Measurements from ENCODE around the gene NXPE1. TPM values are rescaled to one million over a fixed set of nuclear protein-coding genes. Genes with fewer than 3 reads are reported as not detected.

NXPE1 gene
- total RNA-seq, 1 experiment from 2014 or later = not detected

DNA sequence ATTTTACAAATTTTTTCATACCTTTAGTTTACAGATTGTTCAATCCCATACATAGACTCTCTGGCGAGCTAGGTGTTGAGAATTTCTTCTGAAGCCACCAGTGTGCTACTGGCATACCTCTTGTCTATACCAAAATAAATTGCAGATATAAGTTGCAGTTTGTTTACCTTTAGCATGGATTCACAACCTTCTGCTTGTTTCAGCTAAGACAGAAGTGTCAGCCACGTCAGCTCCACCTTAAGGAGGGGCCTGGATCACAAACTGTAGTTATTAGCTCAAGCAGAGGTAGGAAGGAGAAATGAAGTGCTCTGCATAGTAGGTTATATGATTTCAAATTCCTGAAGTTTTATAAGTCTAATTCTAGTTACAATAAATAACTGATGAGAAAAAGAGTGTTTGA lies 35.9 kb upstream of the NXPE1 start, which contains the start of gene NXPE4:
Gene NXPE4, minus strand, starts transcription at position 216 of the 400 bp plus-strand sequence. CDS start 1,027 bp downstream, outside the sequence.
- no peaks in the 10 kb centered on the region for H3K9me3 ChIP-seq (ENCODE audit: control insufficient read depth, low read depth, low read length)
- no peak for DNase-seq
- H3K4me2 ChIP-seq (ENCODE audit: insufficient read depth, insufficient read length, low read length) = no peak within 1 kb of the TSS
- H2BK20ac ChIP-seq (ENCODE audit: low read depth, low read length, poor library complexity, severe bottlenecking) = no peak within 1 kb of the TSS
- H4K5ac ChIP-seq (ENCODE audit: insufficient read length, low read depth, low read length) = no peak within 1 kb of the TSS
- H3K18ac ChIP-seq (ENCODE audit: insufficient read length, low read depth, low read length) = no peak within 1 kb of the TSS
- H3K79me2 ChIP-seq (ENCODE audit: insufficient read depth, low read length) = no peaks in the 10 kb centered on the region; the same call in 1 of the 2 replicates
- no peaks in the 10 kb centered on the region for H4K20me1 ChIP-seq (ENCODE audit: control insufficient read depth, insufficient read depth, insufficient read length)
- H3K27me3 ChIP-seq (ENCODE audit: insufficient read depth, low read length) = no peaks in the 10 kb centered on the region
- H3T11ph ChIP-seq (ENCODE audit: low read length) = no peak within 1 kb of the TSS
- no peak within 1 kb of the TSS for H4K8ac ChIP-seq (replicated peaks; ENCODE audit: insufficient read length, low read depth, low read length)
- no peak within 1 kb of the TSS for H4K91ac ChIP-seq (ENCODE audit: insufficient read length, low read depth, low read length)
- no peaks in the 10 kb centered on the region for H3K9me3 Mint-ChIP-seq
- no peaks in the 10 kb centered on the region for H3K23me2 ChIP-seq (ENCODE audit: insufficient read length, low read depth, low read length, poor library complexity, severe bottlenecking)
- no peaks in the 10 kb centered on the region for H3K4me1 ChIP-seq (ENCODE audit: insufficient read depth, low read length)
- H3K4ac ChIP-seq (ENCODE audit: low read depth, low read length) = no peak within 1 kb of the TSS
- no peaks in the 10 kb centered on the region for H3K4me1 Mint-ChIP-seq
- no peak within 1 kb of the TSS for H2AFZ ChIP-seq (ENCODE audit: low read length)
- H3K27ac ChIP-seq (ENCODE audit: insufficient read length, low read depth, low read length) = no peak within 1 kb of the TSS
- no peak within 1 kb of the TSS for H2BK120ac ChIP-seq (ENCODE audit: low read depth, low read length, poor library complexity, severe bottlenecking)
- H3K56ac ChIP-seq (ENCODE audit: insufficient read length, low read depth, low read length) = no peak within 1 kb of the TSS
- H3K9ac ChIP-seq (ENCODE audit: extremely low read depth, insufficient read length, low read length) = no peak within 1 kb of the TSS
- H2AK5ac ChIP-seq (ENCODE audit: insufficient read length, low read length) = no peak within 1 kb of the TSS
- H2BK5ac ChIP-seq (ENCODE audit: insufficient read length, low read length) = no peak within 1 kb of the TSS
- H2BK12ac ChIP-seq (ENCODE audit: insufficient read length, low read depth, low read length) = no peak within 1 kb of the TSS
- no peak within 1 kb of the TSS for H3K23ac ChIP-seq (ENCODE audit: insufficient read length, low read depth, low read length)
- no peak within 1 kb of the TSS for H3K4me3 Mint-ChIP-seq
- TF ChIP-seq, protein P1, sequence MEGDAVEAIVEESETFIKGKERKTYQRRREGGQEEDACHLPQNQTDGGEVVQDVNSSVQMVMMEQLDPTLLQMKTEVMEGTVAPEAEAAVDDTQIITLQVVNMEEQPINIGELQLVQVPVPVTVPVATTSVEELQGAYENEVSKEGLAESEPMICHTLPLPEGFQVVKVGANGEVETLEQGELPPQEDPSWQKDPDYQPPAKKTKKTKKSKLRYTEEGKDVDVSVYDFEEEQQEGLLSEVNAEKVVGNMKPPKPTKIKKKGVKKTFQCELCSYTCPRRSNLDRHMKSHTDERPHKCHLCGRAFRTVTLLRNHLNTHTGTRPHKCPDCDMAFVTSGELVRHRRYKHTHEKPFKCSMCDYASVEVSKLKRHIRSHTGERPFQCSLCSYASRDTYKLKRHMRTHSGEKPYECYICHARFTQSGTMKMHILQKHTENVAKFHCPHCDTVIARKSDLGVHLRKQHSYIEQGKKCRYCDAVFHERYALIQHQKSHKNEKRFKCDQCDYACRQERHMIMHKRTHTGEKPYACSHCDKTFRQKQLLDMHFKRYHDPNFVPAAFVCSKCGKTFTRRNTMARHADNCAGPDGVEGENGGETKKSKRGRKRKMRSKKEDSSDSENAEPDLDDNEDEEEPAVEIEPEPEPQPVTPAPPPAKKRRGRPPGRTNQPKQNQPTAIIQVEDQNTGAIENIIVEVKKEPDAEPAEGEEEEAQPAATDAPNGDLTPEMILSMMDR (conservative IDR thresholded peaks at IDR 0.05) = no peak
- no peak within 1 kb of the TSS for H3K27ac Mint-ChIP-seq
- no peaks in the 10 kb centered on the region for H3K27me3 Mint-ChIP-seq (ENCODE audit: low read depth)
- no peak within 1 kb of the TSS for H3K14ac ChIP-seq (ENCODE audit: insufficient read depth, low read length)
- WGBS (ENCODE audit: extremely low coverage, insufficient read length, low lambda C conversion rate) = no CpG with 5 or more reads among the region's 2 CpGs
- H3K36me3 Mint-ChIP-seq (ENCODE audit: insufficient read depth in 1 of 3, low read depth in 3 of 3) = no peaks in the 10 kb centered on the region
- H2BK15ac ChIP-seq (ENCODE audit: low read depth, low read length) = no peak within 1 kb of the TSS
- no peaks in the 10 kb centered on the region for H3K79me1 ChIP-seq (ENCODE audit: insufficient read depth, low read depth, low read length, poor library complexity, severe bottlenecking)
